COLO829 (cell line): ENCODE data around the gene ATAD3C.
"Not testable (repeated sequence)": the region's sequence is repeated elsewhere in the genome, so short reads cannot be mapped to it uniquely, and the experiment has no call there.

ENCODE experiments used
- DNase-seq: peaks from one replicate; pipeline ENCODE4 v3.0.0; 2012; ENCODE audit warnings: low spot score

The ATAD3C gene

DNA sequence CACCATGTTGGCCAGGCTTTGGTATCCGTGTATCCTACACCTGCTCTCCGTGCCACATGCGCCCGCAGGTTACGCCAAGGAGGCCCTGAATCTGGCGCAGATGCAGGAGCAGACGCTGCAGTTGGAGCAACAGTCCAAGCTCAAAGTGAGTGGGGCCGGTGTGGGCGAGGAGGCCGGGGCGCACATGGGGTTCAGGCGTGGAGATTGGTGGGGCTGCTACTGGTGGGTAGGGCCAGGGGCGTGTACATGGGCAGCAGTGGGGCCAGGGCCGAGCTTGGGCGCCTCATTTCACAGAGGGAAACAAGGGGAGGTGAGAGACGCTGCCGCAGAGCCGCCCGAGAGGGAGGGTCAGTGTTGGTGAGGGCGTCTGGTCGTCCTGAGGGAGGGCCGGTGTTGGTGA is 27.7 kb downstream of the ATAD3C start:
- no peak for DNase-seq

DNA sequence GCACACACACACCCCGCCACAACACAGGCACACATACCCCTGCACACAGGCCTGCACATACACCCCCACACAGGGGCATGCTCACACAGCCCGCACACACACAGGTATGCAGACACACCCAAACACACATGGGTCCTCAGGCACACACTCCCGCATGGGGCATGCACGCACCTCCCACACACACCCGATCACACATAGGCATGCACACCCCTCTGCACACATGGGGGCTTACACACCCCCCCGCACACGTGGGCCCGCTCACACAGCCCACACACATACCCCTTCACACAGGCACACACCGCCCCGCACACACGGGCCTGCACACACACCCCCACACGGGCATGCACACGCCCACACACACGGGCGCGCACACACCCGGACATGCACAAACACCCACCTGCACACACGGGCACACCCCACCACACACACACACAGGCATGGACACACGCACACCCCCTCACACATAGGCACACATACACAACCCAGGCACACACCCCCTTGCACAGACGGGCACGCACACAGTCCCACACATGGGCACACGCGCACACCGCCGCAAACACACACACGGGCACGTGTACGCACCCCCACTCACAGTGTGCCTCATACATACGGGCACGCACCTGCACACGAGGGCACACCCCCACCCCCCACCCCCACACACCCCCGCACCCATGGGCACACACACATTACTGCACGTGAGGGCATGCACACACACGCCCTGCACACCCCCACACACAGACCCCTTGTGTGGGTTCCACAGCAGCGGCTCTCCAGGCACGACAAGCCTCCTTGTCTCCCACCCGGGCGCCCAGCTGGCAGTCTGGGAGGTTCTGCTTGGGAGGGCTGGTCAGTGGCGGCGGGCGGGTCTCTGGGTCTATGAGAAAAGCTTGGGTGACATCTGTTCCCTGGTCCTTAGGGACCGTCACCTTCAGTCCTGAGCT is 30.3 kb downstream of the ATAD3C start:
- DNase-seq: no peak

DNA sequence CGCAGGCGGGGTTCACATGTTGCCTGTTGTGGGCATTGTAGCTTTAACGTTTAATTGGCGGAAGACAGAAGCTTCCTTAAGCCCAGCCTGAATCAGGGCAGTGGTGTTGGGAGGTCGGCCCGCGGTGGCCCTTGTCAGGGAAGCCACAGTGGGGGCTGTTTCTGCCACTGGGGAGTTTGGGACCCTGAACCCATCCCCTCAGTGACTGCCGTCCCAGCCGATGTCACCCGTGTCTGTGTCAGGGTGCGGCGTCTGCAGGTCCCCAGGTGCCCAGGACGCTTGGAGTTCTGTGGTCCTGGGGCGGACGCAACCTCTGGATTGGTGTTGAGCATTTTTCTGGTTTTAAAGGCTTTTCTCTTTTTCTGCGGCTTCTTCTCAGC is 31.0 kb downstream of the ATAD3C start:
- DNase-seq: not testable (repeated sequence)

DNA sequence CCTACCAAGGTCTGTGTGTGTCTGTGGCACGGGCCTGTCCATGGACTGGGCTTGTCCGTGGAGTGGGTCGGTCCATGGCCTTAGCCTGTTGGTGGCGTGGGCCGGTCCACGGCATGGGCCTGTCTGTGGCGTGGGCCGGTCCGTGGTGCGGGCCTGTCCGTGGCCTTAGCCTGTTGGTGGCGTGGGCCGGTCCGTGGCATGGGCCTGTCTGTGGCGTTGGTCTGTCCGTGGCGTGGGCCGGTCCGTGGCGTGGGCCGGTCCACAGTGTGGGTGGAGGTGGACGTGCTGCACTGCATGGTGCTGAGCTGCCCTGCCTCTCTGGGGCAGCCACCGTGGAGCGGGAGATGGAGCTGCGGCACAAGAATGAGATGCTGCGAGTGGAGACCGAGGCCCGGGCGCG is 32.3 kb downstream of the ATAD3C start:
- not testable (repeated sequence) for DNase-seq

DNA sequence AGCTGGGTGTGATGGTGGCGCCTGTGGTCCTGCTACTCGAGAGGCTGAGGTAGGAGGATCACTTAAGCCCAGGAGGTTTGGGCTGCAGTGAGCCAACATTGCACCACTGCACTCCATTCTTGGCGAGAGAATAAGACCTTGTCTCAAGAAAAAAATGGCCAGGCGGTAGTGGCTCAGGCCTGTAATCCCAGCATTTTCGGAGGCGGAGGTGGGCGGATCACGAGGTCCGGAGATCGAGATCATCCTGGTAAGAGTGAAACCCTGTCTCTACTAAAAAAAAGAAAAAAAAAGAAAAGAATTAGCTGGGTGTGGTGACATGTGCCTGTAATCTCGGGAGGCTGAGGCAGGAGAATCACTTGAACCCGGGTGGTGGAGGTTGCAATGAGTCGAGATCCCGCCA is 33.4 kb downstream of the ATAD3C start:
- DNase-seq: no peak

DNA sequence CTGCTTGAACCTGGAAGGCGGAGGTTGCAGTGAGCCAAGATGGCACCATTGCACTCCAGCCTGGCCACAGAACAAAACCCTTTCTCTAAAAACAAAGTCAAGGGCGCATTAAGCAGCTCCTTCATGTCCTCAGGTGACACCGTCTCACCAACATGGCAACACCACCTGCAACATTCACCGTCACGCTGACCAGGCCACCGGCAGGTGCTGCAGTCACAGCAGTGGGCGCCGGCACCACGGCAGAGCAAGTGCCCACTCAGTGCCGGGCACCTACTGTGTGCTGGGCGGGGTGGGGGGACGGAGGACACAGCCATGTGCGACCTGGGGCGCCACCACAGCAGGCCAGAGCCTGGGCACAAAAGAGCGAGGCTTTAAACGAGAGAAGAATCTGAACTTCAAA is 34.2 kb downstream of the ATAD3C start:
- no peak for DNase-seq

DNA sequence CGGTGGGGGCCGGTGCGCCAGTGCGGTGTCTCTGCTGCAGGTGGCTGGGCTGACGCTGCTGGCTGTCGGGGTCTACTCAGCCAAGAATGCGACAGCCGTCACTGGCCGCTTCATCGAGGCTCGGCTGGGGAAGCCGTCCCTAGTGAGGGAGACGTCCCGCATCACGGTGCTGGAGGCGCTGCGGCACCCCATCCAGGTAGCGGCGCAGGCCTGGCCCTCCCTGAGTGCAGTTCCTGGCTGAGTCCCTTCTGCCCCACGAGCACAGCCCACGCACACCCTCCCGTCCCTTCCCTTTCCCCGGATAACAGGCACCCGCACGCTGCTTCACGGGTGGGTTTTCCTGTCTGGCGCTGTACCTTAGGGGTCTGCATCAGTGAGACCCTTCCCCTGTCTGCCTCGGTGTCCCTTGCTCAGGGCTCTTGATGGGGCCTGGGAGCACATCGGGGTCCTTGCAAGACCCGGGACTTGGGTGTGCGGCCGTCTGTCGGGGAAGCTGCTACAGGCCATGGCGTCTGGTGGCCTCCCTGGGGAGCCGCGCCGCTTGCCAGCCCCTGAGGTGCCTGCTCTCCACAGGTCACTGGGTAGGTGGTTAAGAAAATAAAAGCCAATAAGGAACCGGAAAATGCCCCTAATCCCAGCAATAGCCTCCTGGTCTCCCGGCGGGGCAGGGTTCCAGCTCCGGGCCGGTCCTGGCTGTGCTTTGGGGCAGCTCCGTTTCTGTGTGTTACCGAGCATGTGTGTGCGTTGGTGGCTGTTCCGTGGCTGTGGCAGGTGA is 35.7 kb downstream of the ATAD3C start:
- DNase-seq: not testable (repeated sequence)

DNA sequence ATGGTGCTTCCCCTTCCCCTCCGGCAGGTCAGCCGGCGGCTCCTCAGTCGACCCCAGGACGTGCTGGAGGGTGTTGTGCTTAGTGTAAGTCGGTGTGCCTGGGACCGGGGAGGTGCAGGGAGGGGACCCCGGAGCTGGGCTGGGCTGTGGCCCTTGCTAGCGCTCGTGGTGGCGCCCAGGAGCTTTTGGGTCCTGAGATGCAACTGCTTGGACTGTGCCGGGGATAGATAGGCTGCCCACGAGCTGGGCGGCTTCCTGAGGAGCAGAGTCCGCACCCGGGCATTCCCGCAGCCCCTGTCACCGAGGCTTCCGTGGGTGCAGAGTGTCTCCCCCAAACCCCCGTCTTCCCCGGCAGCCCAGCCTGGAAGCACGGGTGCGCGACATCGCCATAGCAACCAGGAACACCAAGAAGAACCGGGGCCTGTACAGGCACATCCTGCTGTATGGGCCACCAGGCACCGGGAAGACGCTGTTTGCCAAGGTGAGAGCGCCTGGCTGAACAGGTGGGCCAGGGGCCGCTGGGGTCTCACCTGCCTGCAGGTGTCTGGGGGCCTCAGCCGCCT is 36.3 kb downstream of the ATAD3C start:
- DNase-seq: not testable (repeated sequence)

DNA sequence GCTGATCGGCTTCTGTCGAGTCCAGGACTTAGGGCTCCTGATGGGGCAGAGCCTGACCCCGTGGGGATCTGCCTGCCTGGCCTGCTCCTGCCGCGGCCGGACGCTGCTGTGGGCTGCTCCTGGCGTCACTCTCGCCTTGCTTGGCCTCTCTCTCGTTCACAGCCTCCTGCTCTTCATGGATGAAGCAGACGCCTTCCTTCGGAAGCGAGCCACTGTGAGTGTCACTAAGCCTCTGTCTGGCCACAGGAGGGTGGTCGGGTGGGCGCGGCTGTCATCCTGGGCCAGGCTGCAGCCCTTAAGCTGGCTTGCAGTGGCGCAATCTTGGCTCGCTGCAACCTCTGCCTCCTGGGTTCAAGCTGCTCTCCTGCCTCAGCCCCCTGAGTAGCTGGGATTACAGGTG is 38.2 kb downstream of the ATAD3C start:
- no peak for DNase-seq

DNA sequence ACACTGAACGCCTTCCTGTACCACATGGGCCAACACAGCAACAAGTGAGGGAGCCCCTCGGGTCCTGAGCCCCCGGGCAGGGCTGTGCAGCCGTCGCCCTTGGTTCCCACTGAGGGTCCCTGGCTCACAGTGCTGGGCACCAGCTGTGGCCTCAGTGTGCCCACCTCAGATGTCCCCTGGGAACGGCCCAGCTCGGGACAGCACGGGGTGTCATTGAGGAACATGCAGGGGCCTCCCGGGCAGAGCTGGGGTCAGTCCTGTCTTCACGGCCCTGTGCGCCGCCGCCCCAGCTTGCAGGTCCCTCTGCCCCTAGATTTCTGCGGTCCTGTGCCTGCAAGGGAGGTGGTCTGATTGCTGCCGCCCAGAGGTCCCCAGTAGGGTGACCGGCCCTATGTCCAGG is 39.7 kb downstream of the ATAD3C start:
- DNase-seq: no peak

DNA sequence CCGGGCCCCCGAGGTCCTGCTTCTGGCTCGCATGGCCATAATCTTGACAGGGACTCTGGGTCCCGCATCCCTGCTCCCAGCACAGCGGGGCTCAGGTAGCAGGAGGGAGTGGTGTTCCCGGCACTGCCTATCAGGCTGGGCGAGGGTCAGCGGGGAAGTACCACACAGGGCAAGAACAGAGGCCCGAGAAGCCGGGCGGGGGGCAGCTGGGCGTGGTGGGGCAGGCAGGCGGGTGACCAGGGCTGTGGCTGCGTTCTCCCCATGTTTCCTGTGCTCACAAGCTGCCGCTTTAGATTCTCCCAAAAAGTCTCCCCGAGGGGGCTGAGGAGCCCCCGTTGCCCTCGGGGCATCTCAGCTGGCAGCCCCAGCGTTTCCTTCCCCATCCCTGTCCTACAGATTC is 40.4 kb downstream of the ATAD3C start:
- no peak for DNase-seq

DNA sequence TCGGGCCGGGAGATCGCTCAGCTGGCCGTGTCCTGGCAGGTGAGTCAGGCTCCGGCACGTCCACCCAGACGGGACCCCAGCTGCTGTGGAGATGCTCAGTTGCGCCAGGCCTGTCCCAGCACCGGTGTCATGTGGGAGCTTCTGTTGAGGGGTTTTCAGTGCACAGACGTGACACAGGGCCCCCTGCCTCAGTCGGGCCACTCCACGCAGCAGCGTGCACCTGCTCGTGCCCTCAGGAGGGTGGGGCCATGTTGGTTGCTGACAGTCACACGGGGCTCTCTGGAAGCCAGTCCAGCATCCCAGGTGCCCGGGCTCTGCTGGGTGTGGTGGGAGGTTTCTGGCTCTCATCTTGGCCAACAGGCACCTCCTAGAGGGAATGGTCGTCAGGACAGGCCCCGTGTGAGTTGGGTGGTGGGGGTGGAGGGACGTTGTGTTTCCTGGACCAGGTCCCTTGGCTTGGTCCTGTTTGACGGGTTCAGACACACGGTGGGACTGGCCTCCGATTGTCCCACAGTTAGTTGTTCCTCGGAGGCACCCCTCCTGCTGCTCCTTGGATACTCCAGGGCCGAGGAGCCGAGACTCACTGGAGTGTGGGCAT is 41.2 kb downstream of the ATAD3C start:
- no peak for DNase-seq

DNA sequence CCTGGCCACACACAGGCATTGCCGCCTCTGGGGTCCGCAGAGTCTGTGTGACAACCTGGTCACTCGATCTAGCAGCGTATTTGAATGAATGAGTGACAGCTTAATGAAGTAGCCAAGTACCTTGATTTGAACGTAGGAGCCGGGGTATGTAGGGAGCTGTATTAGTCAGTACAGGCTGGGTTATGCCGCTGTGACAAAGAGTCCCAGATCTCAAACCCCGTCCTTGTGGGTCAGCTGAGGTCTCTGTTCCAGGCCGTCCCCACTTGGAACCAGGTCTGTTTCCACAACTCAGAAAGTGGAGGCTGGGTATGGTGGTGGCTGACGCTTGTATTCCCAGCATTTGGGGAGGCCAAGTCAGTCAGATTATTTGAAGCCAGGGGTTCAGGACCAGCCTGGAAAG is 42.1 kb downstream of the ATAD3C start:
- DNase-seq: no peak

DNA sequence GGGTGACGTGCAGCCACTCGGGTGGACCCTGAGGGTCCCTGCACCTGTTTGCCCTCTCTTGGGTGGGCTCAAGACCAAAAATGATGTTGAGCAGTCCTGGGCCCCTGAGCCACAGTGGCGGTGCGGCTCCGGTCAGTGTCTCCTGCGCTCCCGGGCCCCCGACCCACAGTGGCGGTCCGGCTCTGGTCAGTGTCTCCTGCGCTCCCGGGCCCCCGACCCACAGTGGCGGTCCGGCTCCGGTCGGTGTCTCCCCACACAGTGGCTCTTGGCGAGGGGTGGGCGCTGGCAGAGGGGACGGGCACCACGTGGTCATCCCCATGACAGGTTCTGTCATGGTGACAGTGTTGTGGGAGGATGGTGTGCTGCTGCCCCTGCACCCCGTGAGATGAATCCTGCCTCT is 44.8 kb downstream of the ATAD3C start:
- DNase-seq: not testable (repeated sequence)

DNA sequence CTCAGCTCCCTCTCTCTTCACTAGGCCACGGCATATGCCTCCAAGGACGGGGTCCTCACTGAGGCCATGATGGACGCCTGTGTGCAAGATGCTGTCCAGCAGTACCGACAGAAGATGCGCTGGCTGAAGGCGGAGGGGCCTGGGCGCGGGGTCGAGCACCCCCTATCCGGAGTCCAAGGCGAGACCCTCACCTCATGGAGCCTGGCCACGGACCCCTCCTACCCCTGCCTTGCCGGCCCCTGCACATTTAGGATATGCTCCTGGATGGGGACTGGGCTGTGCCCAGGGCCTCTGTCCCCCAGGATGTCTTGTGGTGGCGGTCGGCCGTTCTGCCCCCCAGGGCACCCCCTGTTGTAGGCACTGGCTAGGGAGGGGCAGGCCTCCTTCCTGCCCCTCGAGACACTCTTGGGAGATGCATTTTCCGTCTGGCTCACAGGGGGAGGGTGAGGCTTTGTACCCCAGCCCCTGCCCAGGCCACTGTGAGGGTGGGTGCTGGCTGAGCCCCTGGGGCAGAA is 46.0 kb downstream of the ATAD3C start:
- not testable (repeated sequence) for DNase-seq

DNA sequence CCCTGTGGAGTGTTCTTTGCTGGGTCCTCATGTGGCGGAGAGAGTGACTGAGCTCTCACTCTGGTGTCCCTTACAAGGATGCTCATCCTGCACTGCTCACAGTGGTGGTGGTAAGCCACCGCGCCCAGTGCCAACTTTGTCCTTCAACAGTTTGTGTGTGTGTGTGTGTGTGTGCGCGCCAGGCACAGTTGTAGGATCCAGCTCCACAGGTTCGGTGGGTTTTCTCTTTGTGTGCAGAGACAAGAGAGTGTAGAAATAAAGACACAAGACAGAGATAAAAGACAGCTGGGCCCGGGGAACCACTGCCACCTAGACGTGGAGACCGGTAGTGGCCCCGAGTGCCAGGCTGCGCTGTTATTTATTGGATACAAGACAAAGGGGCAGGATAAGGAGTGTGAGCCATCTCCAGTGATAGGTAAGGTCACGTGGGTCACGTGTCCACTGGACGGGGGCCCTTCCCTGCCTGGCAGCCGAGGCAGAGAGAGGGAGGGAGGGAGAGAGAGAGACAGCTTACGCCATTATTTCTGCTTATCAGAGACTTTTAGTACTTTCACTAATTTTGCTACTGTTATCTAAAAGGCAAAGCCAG is 55.4 kb downstream of the ATAD3C start:
- DNase-seq: not testable (repeated sequence)

DNA sequence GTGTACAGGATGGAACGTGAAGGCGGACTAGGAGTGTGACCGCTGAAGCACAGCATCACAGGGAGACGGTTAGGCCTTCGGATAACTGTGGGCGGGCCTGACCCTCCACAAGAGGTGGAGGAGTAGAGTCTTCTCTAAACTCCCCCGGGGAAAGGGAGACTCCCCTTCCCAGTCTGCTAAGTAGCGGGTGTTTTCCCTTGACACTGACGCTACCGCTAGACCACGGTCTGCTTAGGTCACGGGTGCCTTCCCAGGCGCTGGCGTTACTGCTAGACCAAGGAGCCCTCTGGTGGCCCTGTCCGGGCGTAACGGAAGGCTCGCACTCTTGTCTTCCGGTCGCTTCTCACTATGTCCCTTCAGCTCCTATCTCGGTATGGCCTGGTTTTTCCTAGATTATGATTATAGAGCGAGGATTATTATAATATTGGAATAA is 55.9 kb downstream of the ATAD3C start:
- not testable (repeated sequence) for DNase-seq

DNA sequence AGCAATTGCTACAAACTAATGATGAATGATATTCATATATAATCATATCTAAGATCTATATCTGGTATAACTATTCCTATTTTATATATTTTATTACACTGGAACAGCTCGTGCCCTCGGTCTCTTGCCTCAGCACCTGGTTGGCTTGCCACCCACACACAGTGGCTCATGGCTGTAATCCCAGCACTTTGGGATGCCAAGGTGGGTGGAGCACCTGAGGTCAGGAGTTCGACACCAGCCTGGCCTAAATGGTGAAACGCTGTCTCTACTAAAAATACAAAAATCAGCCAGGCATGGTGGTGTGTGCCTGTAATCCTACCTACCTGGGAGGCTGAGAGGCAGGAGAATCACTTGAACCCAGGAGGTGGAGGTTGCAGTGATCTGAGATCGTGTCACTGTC is 56.3 kb downstream of the ATAD3C start:
- DNase-seq: not testable (repeated sequence)

DNA sequence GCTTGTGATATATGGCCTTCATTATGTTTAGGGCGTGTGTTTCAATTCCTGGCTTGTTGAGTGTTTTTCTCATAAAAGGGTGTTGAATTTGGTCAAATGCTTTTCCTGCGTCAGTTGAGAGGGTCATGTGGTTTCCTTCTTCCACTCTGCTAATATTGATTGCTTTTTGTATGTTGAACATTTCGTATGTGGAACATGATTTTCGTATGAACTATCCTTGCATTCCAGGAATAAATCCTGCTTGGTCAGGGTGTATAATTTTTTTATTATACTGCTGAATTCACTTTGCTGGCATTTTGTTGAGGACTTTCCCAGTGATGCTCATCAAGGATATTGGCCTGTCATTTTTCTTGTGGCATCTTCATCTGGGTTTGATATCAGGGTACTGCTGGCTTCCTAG is 57.8 kb downstream of the ATAD3C start:
- no peak for DNase-seq

DNA sequence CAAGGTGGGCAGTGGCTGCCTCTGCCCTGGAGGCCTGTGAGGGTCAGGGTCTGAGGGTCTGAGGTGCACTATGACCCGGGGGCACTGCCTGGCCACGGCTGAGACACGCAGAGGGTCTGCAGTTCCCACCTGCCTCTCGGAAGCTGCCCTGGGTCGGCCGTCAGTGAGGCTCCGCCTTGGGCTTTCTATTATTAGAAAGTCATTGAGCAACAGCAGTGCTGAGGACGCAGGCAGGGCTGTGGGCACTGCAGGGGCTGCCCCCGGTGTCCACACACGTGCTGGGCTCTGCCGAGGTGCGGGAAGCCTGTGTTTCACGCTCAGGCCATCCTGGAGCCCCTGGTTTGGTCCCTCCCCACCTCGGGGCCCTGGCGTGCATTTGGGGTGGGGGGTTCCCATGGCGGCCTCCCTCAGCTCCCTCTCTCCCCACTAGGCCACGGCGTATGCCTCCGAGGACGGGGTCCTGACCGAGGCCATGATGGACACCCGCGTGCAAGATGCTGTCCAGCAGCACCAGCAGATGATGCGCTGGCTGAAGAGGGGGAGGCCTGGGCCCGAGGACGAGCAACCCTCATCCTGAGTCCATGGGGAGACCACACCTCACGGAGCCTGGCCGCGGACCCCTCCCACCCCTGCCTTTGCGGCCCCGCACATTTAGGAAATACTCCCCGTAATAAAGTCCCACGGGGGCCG is 59.4 kb downstream of the ATAD3C start:
- not testable (repeated sequence) for DNase-seq

DNA sequence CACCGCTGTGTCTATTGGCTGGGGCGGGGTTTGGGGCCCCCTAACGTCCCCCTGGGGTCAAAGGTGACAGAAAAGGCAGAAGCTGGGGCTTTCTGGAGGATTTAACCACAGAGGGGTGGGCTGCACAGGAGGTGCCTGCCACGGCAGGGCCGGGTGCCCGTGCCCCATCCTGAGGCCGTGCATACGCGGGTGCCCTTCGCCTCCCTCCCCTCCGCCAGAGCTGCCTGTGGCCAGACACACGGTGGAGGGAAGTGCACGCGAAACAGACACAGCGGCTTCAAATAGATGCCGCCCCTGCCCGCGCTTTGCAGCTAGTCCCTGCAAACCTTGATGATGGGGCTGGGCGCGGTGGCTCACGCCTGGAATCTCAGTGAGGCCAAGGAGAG is 60.0 kb downstream of the ATAD3C start:
- DNase-seq: not testable (repeated sequence)
